ENCODE results near the gene U2AF1L4. TPM values are rescaled to one million over a fixed set of nuclear protein-coding genes. Genes with fewer than 3 reads are reported as not detected.

U2AF1L4 gene
- total RNA-seq, 1 donor from 2014 or later = 44.9 TPM

DNA sequence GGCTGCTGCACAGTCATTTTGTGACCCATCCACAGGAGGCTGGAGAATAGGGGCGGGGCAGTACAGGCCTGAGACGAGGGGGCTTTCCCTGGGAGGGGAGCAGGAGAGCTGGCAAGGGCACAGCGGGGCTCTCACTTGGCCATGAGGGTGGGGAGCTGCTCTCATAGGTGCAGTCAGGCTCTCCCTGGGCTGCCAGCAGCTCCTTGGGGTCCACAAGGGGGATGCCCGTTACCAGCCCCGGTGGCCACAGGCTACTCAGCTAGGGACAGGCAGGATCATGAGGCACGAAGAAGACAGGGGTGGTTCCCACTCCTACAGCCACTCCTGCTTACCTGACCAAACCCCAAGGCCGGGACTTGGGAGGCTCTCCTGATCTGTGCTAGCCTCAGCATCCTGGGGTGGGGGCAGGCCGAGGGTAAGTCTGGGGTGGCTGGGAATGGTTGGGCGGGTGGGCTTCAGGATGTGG, 46.6 kb upstream of the U2AF1L4 start:
- Mint-ChIP-seq H3K27me3 (ENCODE audit: unreplicated experiment) (no peaks in the 10 kb centered on the region), H3K4me3 (ENCODE audit: unreplicated experiment) (no peak overlapping the region), H3K4me1 (ENCODE audit: unreplicated experiment) (no peaks in the 10 kb centered on the region), H3K27ac (ENCODE audit: unreplicated experiment) (no peak overlapping the region), H3K9me3 (ENCODE audit: unreplicated experiment) (no peaks in the 10 kb centered on the region), H3K36me3 (ENCODE audit: unreplicated experiment) (no peaks in the 10 kb centered on the region)
- TF ChIP-seq, protein P1, sequence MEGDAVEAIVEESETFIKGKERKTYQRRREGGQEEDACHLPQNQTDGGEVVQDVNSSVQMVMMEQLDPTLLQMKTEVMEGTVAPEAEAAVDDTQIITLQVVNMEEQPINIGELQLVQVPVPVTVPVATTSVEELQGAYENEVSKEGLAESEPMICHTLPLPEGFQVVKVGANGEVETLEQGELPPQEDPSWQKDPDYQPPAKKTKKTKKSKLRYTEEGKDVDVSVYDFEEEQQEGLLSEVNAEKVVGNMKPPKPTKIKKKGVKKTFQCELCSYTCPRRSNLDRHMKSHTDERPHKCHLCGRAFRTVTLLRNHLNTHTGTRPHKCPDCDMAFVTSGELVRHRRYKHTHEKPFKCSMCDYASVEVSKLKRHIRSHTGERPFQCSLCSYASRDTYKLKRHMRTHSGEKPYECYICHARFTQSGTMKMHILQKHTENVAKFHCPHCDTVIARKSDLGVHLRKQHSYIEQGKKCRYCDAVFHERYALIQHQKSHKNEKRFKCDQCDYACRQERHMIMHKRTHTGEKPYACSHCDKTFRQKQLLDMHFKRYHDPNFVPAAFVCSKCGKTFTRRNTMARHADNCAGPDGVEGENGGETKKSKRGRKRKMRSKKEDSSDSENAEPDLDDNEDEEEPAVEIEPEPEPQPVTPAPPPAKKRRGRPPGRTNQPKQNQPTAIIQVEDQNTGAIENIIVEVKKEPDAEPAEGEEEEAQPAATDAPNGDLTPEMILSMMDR (IDR thresholded peaks at IDR 0.05) = no peak
- no peak for DNase-seq (ENCODE audit: extremely low spot score, unreplicated experiment)

DNA sequence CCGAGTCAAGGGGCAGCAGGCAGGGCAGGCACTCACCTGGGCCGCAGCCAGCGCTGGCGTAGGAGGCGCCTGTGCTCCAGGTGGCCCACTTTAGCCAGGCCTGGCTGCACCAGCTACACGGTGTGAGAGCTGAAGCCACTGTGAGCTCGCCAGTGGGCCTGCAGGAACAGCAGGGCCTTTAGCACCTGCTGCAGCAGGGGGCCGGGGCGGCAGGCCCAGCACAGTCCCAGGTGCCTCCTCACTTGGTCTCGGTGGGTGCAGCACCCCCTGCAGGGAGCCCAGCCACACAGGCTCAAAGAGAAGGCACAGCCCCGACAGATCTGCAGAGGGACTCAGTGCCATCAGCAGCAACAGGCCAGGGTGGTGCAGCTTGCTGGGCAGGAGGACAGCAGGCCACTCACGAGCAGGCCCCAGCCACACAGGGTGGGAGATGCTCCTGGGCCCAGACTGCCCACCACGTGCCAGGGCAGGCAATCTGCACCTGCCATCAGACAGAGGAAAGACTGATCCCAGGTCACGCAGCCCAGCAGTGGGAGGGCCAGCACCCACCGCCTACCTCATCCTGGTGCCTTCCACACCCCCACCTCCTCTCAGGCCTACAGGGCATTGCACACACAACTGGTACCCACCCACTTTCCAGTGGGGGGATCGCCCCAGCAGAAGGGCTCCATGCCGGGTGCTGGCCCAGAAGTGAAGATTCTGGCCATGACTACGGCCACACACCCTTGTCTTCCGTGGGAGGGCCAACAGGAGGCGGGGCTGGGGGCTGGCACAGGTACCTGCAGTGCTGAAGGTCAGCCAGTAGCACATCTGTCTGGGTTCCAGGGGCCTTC, 46.0 kb upstream of the U2AF1L4 start:
- H3K36me3 Mint-ChIP-seq (ENCODE audit: unreplicated experiment) = no peaks in the 10 kb centered on the region
- TF ChIP-seq, protein P1 (IDR thresholded peaks at IDR 0.05) = no peak
- H3K4me1 Mint-ChIP-seq (ENCODE audit: unreplicated experiment) = no peaks in the 10 kb centered on the region
- no peak overlapping the region for H3K4me3 Mint-ChIP-seq (ENCODE audit: unreplicated experiment)
- H3K27ac Mint-ChIP-seq (ENCODE audit: unreplicated experiment) = no peak overlapping the region
- no peaks in the 10 kb centered on the region for H3K9me3 Mint-ChIP-seq (ENCODE audit: unreplicated experiment)
- DNase-seq (ENCODE audit: extremely low spot score, unreplicated experiment) = no peak
- H3K27me3 Mint-ChIP-seq (ENCODE audit: unreplicated experiment) = no peaks in the 10 kb centered on the region

DNA sequence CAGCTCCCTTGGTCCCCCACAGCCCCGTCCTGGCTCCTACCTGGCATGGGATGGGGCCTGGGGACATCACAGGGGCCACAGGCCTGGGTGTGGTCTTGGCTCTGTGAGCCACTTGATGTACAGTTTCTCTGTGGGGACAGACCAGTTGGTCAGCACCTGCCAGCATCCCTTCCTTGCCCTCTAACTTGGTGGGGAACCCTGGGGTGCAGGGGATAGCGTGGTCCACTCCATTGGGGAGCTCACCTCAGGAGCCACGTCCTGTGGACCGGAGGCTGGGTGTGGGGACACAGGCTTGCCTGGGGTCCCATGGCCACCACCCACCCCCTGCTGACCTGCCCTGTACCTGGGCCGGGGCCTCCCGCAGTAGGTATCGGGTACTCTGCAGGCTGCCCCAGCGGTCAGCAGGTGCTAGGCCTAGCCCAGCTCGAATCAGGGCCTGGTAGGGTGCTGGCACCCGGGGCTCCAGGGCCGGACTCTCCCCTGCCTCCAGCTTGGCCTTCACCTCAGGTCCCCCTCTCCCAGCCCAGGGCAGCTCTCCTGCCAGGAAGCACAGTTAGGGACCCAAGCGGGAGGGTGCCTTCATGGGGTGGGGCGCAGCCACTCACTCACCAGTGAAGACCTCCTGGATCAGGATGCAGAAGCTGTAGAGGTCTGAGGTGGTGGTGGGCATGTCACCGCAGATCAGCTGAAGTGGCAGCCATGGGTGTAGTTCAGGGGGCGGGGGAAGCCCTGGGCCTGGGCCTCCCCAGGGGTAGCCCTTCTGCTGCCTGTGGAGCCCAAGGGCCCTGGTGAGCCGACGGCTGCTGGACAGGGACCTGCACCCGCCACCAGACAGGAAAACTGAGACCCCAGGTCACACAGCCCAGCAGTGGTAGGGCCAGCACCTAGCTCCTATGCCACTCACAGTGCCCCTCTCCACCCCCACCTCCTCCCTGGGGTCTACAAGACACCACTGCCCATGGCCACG, 45.0 kb upstream of the U2AF1L4 start:
- TF ChIP-seq, protein P1 (IDR thresholded peaks at IDR 0.05) = no peak
- Mint-ChIP-seq H3K27me3 (ENCODE audit: unreplicated experiment) (no peaks in the 10 kb centered on the region), H3K36me3 (ENCODE audit: unreplicated experiment) (no peaks in the 10 kb centered on the region), H3K9me3 (ENCODE audit: unreplicated experiment) (no peaks in the 10 kb centered on the region), H3K4me1 (ENCODE audit: unreplicated experiment) (no peaks in the 10 kb centered on the region), H3K4me3 (ENCODE audit: unreplicated experiment) (no peak overlapping the region), H3K27ac (ENCODE audit: unreplicated experiment) (no peak overlapping the region)
- DNase-seq (ENCODE audit: extremely low spot score, unreplicated experiment) = no peak

DNA sequence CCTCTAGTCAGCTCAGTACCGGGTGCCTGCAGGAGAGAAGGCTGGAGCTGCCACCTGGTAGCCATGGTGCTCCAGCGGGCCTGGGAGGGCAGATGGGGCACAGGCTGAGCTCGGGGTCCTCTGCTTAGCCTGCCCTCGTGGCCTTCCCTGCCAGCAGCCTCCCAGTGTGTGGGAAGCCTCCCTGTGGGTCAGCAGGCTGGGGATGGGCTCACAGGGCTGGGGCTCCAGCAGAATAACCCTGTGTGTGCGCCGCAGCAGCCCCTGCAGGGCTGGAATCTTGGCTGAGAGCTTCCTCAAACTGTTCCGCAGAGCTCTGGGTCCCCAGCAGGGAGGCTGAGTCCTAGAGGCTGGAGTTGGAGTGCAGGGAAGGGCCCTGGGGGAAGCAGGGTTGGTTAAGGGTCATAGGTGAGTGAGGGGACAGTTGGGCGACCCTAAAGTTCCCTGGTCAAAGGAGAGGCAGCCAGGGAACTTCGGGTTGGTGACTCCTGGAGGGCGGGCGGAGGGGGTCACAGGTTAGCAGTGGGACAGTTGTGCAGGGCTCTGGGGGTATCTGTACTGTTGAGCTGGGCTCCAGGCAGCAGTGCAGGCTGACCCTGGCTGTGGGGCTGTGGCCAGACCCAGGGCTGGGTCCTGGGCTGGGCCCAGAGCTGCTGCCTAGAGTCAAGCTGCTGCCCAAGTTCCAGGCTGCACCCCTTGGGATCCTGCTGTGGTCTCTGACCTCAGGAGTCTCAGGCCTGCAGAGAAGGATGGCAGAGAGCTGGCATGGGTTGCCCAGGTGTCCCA, 44.2 kb upstream of the U2AF1L4 start:
- H3K9me3 Mint-ChIP-seq (ENCODE audit: unreplicated experiment) = no peaks in the 10 kb centered on the region
- no peaks in the 10 kb centered on the region for H3K4me1 Mint-ChIP-seq (ENCODE audit: unreplicated experiment)
- H3K4me3 Mint-ChIP-seq (ENCODE audit: unreplicated experiment) = no peak overlapping the region
- DNase-seq (ENCODE audit: extremely low spot score, unreplicated experiment) = no peak
- H3K27me3 Mint-ChIP-seq (ENCODE audit: unreplicated experiment) = no peaks in the 10 kb centered on the region
- TF ChIP-seq, protein P1 (IDR thresholded peaks at IDR 0.05) = no peak
- no peak overlapping the region for H3K27ac Mint-ChIP-seq (ENCODE audit: unreplicated experiment)
- H3K36me3 Mint-ChIP-seq (ENCODE audit: unreplicated experiment) = no peaks in the 10 kb centered on the region

All from osteocyte (in vitro differentiated cells).